ENCODE measurements around the gene FAM200A.

Gene FAM200A

GRCh38 chr7:99539213-99539811 is 12.6 kb downstream of the FAM200A start:
- Histone ChIP-seq H3K36me3 (ENCODE audit: insufficient read depth, low read length) (no peaks in the 10 kb centered on the region), H3K27ac (no peak overlapping the region), H3K4me3 (no peak overlapping the region)

GRCh38 chr7:99535667-99536066 is 16.2 kb downstream of the FAM200A start:
- Histone ChIP-seq H3K9me3 (ENCODE audit: low read depth, low read length) (peaks cover 23% of the 10 kb centered on the region), H3K27ac (no peak overlapping the region), H3K4me3 (no peak overlapping the region), H3K36me3 (ENCODE audit: insufficient read depth, low read length) (peaks cover 24% of the 10 kb centered on the region), H3K9ac (ENCODE audit: insufficient read length) (no peak overlapping the region)
- DNase-seq (ENCODE audit: low read depth, low spot score), result no peak
- TF ChIP-seq FOXP2 (optimal IDR thresholded peaks at IDR 0.05; ENCODE audit: control extremely low read depth, extremely low read length, insufficient read depth) (no peak), EZH2 (IDR thresholded peaks at IDR 0.05) (no peak), POLR2AphosphoS5 (IDR thresholded peaks at IDR 0.05; ENCODE audit: borderline replicate concordance, low read depth, low read length) (no peak)

More at GRCh38 chr7:99539213-99539811, 12.6 kb downstream of the FAM200A start:
- H3K9ac ChIP-seq (ENCODE audit: insufficient read length), result no peak overlapping the region
- TF ChIP-seq FOXP2 (optimal IDR thresholded peaks at IDR 0.05; ENCODE audit: control extremely low read depth, extremely low read length, insufficient read depth) (no peak), EZH2 (IDR thresholded peaks at IDR 0.05) (no peak), POLR2AphosphoS5 (IDR thresholded peaks at IDR 0.05; ENCODE audit: borderline replicate concordance, low read depth, low read length) (no peak)
- H3K9me3 ChIP-seq (ENCODE audit: low read depth, low read length), result no peaks in the 10 kb centered on the region; the same call in 1 of the 2 replicates
- DNase-seq (ENCODE audit: low read depth, low spot score), result no peak

- H3K4me3 ChIP-seq, result no peak overlapping the region
Observed at GRCh38 chr7:99531354-99531765, 20.6 kb downstream of the FAM200A start.

GRCh38 chr7:99525713-99526440 is 26.0 kb downstream of the FAM200A start:
- H3K9me3 ChIP-seq (ENCODE audit: low read depth, low read length), result peaks cover under 1% of the 10 kb centered on the region; the same call in 1 of the 2 replicates
- H3K4me3 ChIP-seq, result no peak overlapping the region
- TF ChIP-seq FOXP2 (optimal IDR thresholded peaks at IDR 0.05; ENCODE audit: control extremely low read depth, extremely low read length, insufficient read depth) (no peak), EZH2 (IDR thresholded peaks at IDR 0.05) (no peak), POLR2AphosphoS5 (IDR thresholded peaks at IDR 0.05; ENCODE audit: borderline replicate concordance, low read depth, low read length) (no peak)
- no peak overlapping the region for H3K9ac ChIP-seq (ENCODE audit: insufficient read length)
- no peak overlapping the region for H3K27ac ChIP-seq
- no peak for DNase-seq (ENCODE audit: low read depth, low spot score)
- H3K36me3 ChIP-seq (ENCODE audit: insufficient read depth, low read length), result peaks cover 48% of the 10 kb centered on the region

More at GRCh38 chr7:99531354-99531765, 20.6 kb downstream of the FAM200A start:
- no peak overlapping the region for H3K27ac ChIP-seq
- H3K36me3 ChIP-seq (ENCODE audit: insufficient read depth, low read length), result peaks cover 61% of the 10 kb centered on the region
- H3K9me3 ChIP-seq (ENCODE audit: low read depth, low read length), result peaks cover 23% of the 10 kb centered on the region
- no peak overlapping the region for H3K9ac ChIP-seq (ENCODE audit: insufficient read length)
- no peak for TF ChIP-seq FOXP2 (optimal IDR thresholded peaks at IDR 0.05; ENCODE audit: control extremely low read depth, extremely low read length, insufficient read depth)
- DNase-seq (ENCODE audit: low read depth, low spot score), result no peak

GRCh38 chr7:99521399-99521798 is 30.5 kb downstream of the FAM200A start:
- no peak overlapping the region for H3K4me3 ChIP-seq
- TF ChIP-seq POLR2AphosphoS5 (IDR thresholded peaks at IDR 0.05; ENCODE audit: borderline replicate concordance, low read depth, low read length), result no peak
- no peak for TF ChIP-seq FOXP2 (optimal IDR thresholded peaks at IDR 0.05; ENCODE audit: control extremely low read depth, extremely low read length, insufficient read depth)
- TF ChIP-seq EZH2 (IDR thresholded peaks at IDR 0.05), result no peak
- no peak overlapping the region for H3K27ac ChIP-seq
- no peaks in the 10 kb centered on the region for H3K9me3 ChIP-seq (ENCODE audit: low read depth, low read length)
- peaks cover 16% of the 10 kb centered on the region; the same call in 1 of the 2 replicates for H3K36me3 ChIP-seq (ENCODE audit: insufficient read depth, low read length)
- DNase-seq (ENCODE audit: low read depth, low spot score), result no peak
- H3K9ac ChIP-seq (ENCODE audit: insufficient read length), result no peak overlapping the region

GRCh38 chr7:99514050-99514449 is 37.9 kb downstream of the FAM200A start:
- TF ChIP-seq POLR2AphosphoS5 (IDR thresholded peaks at IDR 0.05; ENCODE audit: borderline replicate concordance, low read depth, low read length) (no peak), FOXP2 (optimal IDR thresholded peaks at IDR 0.05; ENCODE audit: control extremely low read depth, extremely low read length, insufficient read depth) (no peak), EZH2 (IDR thresholded peaks at IDR 0.05) (no peak)
- Histone ChIP-seq H3K4me3 (no peak overlapping the region), H3K9ac (ENCODE audit: insufficient read length) (no peak overlapping the region), H3K9me3 (ENCODE audit: low read depth, low read length) (no peaks in the 10 kb centered on the region), H3K27ac (no peak overlapping the region), H3K36me3 (ENCODE audit: insufficient read depth, low read length) (peaks cover 36% of the 10 kb centered on the region)
- no peak for DNase-seq (ENCODE audit: low read depth, low spot score)

GRCh38 chr7:99505324-99505662 is 46.6 kb downstream of the FAM200A start:
- Histone ChIP-seq H3K9ac (ENCODE audit: insufficient read length) (peak overlapping the region; percentile 81), H3K27ac (peak overlapping the region; percentile 82; the same call in 1 of the 2 replicates), H3K9me3 (ENCODE audit: low read depth, low read length) (no peaks in the 10 kb centered on the region), H3K36me3 (ENCODE audit: insufficient read depth, low read length) (no peaks in the 10 kb centered on the region), H3K4me3 (peak overlapping the region; percentile 83)
- TF ChIP-seq FOXP2 (optimal IDR thresholded peaks at IDR 0.05; ENCODE audit: control extremely low read depth, extremely low read length, insufficient read depth) (no peak), EZH2 (IDR thresholded peaks at IDR 0.05) (no peak), POLR2AphosphoS5 (IDR thresholded peaks at IDR 0.05; ENCODE audit: borderline replicate concordance, low read depth, low read length) (no peak)
- DNase-seq (ENCODE audit: low read depth, low spot score), result no peak

- no peak for TF ChIP-seq FOXP2 (optimal IDR thresholded peaks at IDR 0.05; ENCODE audit: control extremely low read depth, extremely low read length, insufficient read depth)
- TF ChIP-seq POLR2AphosphoS5 (IDR thresholded peaks at IDR 0.05; ENCODE audit: borderline replicate concordance, low read depth, low read length), result peak; percentile 65; the same call in 1 of the 2 replicates
- peak within 1 kb of the TSS; percentile 82 for H3K27ac ChIP-seq
- no peaks in the 10 kb centered on the region for H3K36me3 ChIP-seq (ENCODE audit: insufficient read depth, low read length)
- H3K9ac ChIP-seq (ENCODE audit: insufficient read length), result peak within 1 kb of the TSS; percentile 81
- H3K9me3 ChIP-seq (ENCODE audit: low read depth, low read length), result no peaks in the 10 kb centered on the region
- peak within 1 kb of the TSS; percentile 83 for H3K4me3 ChIP-seq
- DNase-seq (ENCODE audit: low read depth, low spot score), result peak; percentile 91
Observed at GRCh38 chr7:99504603-99505323, 47.2 kb downstream of the FAM200A start, which contains the start of gene ZKSCAN5. TSS of gene ZKSCAN5 (plus strand) at chr7:99504662. CDS start at chr7:99506045, 1,383 bp downstream.
